Fibroblast of the aortic adventitia (primary cell): ENCODE data around the gene SERTAD2. TPM values are rescaled to one million over a fixed set of nuclear protein-coding genes. Genes with fewer than 3 reads are reported as not detected.

Experiments
- DNase-seq: peaks from one replicate; pipeline ENCODE4 v3.0.0-alpha.2; 2010; ENCODE audit warnings: low read depth
- H3K4me3 ChIP-seq: 2 replicates; pipeline ENCODE4 v1.5.1; 2011; ENCODE audit warnings: low read depth, mild to moderate bottlenecking, control low read depth, low read length, moderate library complexity
- total RNA-seq: library from RNA; depleted of rRNA; stranded (reverse); fragments of >200 nt; gene quantifications from 2 replicates; pipeline ENCODE4 v1.2.3, GENCODE V29; 2012; ENCODE audit warnings: low replicate concordance
- TF ChIP-seq, protein P1 (sequence below): IDR thresholded peaks from 2 replicates; pipeline ENCODE4 v1.5.1; 2011; ENCODE audit warnings: mild to moderate bottlenecking, low read length, control low read depth, inconsistent platforms; ENCODE audit not compliant: insufficient read depth

Gene SERTAD2
- total RNA-seq, 1 donor: 34.4 TPM

GRCh38 chr2:64624108-64624610 is 29.6 kb downstream of the SERTAD2 start:
- no peak for DNase-seq
- TF ChIP-seq, protein P1, sequence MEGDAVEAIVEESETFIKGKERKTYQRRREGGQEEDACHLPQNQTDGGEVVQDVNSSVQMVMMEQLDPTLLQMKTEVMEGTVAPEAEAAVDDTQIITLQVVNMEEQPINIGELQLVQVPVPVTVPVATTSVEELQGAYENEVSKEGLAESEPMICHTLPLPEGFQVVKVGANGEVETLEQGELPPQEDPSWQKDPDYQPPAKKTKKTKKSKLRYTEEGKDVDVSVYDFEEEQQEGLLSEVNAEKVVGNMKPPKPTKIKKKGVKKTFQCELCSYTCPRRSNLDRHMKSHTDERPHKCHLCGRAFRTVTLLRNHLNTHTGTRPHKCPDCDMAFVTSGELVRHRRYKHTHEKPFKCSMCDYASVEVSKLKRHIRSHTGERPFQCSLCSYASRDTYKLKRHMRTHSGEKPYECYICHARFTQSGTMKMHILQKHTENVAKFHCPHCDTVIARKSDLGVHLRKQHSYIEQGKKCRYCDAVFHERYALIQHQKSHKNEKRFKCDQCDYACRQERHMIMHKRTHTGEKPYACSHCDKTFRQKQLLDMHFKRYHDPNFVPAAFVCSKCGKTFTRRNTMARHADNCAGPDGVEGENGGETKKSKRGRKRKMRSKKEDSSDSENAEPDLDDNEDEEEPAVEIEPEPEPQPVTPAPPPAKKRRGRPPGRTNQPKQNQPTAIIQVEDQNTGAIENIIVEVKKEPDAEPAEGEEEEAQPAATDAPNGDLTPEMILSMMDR: no peak
- no peak overlapping the region for H3K4me3 ChIP-seq

- TF ChIP-seq, protein P1: no peak
- no peak for DNase-seq
- H3K4me3 ChIP-seq: no peak overlapping the region
Measured at GRCh38 chr2:64623242-64623850, 30.4 kb downstream of the SERTAD2 start.

DNA sequence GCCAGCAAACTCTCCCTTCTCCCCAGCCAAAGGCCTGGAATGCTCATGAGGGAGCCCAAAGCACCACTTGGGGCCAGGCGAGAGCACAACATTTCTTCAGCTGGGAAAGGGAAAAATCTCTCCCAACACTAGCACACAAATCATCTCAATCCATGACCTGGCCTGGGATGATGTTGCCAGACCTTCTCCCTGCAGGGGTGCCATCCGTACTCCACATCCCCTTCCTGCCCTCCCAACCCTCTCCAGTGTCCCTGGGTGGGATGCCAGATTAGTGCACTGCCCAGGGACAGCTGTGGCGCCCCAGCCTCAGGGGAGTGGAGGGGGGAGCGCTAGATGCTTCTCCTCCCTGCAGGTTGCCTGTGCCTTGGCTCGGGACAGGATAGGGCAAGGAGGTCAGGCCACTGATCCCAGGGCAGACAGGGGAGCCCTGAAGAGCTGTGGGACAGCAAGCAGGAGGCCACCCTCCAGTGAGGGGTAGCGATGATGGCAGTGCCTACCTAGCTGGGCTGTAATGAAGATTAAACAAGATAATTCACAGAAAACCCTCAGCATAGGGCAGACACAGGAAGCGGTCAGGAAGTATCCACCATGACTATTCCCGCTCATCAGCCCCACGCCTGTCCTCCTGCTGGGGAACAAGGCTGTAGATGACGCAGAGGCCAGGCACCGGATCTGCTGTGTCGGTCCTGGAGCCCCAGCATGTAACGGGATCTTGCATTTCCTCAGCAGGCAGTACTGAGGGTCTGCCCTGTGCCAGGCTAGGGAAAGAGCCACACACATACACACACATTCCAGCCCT is 31.1 kb downstream of the SERTAD2 start:
- peak; percentile 37 for DNase-seq
- no peak overlapping the region for H3K4me3 ChIP-seq
- TF ChIP-seq, protein P1: peak; percentile 58

DNA sequence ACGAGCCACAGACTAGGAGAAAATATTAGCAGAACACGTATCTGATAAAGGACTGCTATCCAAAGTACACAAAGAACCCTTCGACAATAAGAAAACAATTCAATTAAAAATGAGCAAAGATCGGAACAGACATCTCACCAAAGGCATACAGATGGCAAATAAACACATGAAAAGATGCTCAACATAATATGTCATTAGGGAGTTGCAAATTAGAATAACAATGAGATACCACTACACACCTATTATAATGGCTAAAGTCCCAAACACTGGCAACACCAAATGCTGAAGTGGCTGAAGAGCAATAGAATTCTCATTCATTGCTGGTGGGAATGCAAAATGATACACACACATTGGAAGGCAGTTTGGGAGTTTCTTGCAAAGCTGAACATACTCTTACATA is 33.1 kb downstream of the SERTAD2 start:
- DNase-seq: no peak
- TF ChIP-seq, protein P1: no peak
- H3K4me3 ChIP-seq: no peak overlapping the region

GRCh38 chr2:64617631-64618151 is 36.0 kb downstream of the SERTAD2 start:
- TF ChIP-seq, protein P1: no peak
- no peak for DNase-seq
- no peak overlapping the region for H3K4me3 ChIP-seq

DNA sequence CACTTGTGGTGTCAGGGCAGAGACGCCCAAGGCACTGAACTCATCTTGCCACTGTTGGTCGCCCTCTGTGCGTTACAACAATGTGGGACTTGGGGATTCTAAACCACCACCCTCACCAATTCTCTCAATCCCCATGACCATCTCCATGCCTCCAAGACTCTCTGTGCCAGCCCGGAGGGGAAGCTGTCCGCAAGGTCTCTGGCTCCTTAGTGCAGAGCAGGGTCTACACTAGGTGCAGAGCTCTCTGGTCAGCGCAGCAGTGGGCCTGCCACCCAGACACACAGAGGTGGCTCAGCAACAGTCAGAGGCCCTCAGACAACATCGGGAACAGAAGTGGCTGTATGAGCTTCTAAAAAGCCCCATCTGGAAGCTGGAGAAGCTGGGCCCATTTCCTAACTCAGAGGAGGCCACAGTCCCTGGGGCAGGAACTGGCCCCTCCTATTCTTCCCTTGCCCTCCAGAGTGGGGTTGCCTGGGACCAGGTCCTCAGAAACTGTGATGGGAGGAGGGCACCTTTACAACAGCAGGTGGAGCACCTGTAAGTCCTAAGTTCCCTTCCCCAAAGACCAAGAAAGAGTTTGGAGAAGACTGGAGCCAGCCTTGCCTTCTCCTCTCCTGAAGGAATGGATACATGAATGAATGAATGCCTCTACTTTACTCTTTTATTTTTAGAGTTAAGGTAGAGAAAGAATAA is 37.7 kb downstream of the SERTAD2 start:
- H3K4me3 ChIP-seq: no peak overlapping the region
- DNase-seq: no peak
- TF ChIP-seq, protein P1: no peak
